SIG-M5 treated with dmso at 0.1 percent for 504 hours (cell line): ENCODE results near the gene DTNBP1.

Experiments
- DNase-seq: peaks from one replicate; lab custom pipeline; 2025; ENCODE audit not compliant: unreplicated experiment; lab: John Stamatoyannopoulos, UW

The DTNBP1 gene

GRCh38 chr6:15487262-15487661, 175.6 kb downstream of the DTNBP1 start:
- DNase-seq = no peak

- DNase-seq = no peak
Observed at GRCh38 chr6:15485936-15486335, 176.9 kb downstream of the DTNBP1 start.

GRCh38 chr6:15484821-15485220, 178.0 kb downstream of the DTNBP1 start:
- DNase-seq = no peak

GRCh38 chr6:15484140-15484539, 178.7 kb downstream of the DTNBP1 start:
- no peak for DNase-seq

GRCh38 chr6:15483060-15483459, 179.8 kb downstream of the DTNBP1 start:
- no peak for DNase-seq

GRCh38 chr6:15481390-15482291, 181.2 kb downstream of the DTNBP1 start:
- no peak for DNase-seq

GRCh38 chr6:15480525-15480924, 182.3 kb downstream of the DTNBP1 start:
- DNase-seq = no peak

- no peak for DNase-seq
Observed at GRCh38 chr6:15479761-15480160, 183.1 kb downstream of the DTNBP1 start.

- DNase-seq = no peak
Observed at GRCh38 chr6:15477746-15478145, 185.1 kb downstream of the DTNBP1 start.

GRCh38 chr6:15476631-15477380, 186.0 kb downstream of the DTNBP1 start:
- no peak for DNase-seq

- DNase-seq = no peak
Observed at GRCh38 chr6:15475872-15476271, 187.0 kb downstream of the DTNBP1 start.

GRCh38 chr6:15475261-15475660, 187.6 kb downstream of the DTNBP1 start:
- DNase-seq = no peak

GRCh38 chr6:15474196-15474595, 188.6 kb downstream of the DTNBP1 start:
- DNase-seq = no peak

GRCh38 chr6:15473741-15474161, 189.1 kb downstream of the DTNBP1 start:
- no peak for DNase-seq

GRCh38 chr6:15473174-15473573, 189.7 kb downstream of the DTNBP1 start:
- DNase-seq = no peak
